DOHH2 (cell line): ENCODE data around the gene SHE.
A peak's percentile ranks its signal among the peaks of the same experiment; 100 is the strongest.

Experiments
- CTCF ChIP-seq: fragments of 200-600 bp; sonication (generic); IDR thresholded peaks from one replicate; pipeline ENCODE4 v1.5.1; 2014; ENCODE audit warnings: antibody characterized with exemption, mild to moderate bottlenecking, low read depth, low read length; ENCODE audit not compliant: poor library complexity, severe bottlenecking
- EZH2phosphoT487 ChIP-seq: fragments of 200-600 bp; sonication (generic); IDR thresholded peaks from 2 replicates; pipeline ENCODE4 v1.6.1; 2017; ENCODE audit warnings: borderline replicate concordance, mild to moderate bottlenecking, antibody characterized with exemption, low read length, moderate library complexity, mixed read lengths

GRCh38 chr1:154442006-154442740 is 60.0 kb downstream of the SHE start:
- TF ChIP-seq CTCF (peak; percentile 71), EZH2phosphoT487 (no peak)
